Lower leg skin (tissue), 4 donors: ENCODE results near the gene ROBO1. TPM values are rescaled to one million over a fixed set of nuclear protein-coding genes. Genes with fewer than 3 reads are reported as not detected.

Experiments
- DNase-seq, 2 donors: peaks; one replicate each; pipeline ENCODE4 v3.0.0-alpha.2; 2019; ENCODE audit warnings: low spot score in 2 of 2
- H3K4me3 ChIP-seq: fragments of 200-600 bp; sonication (generic); 2 replicates; pipeline ENCODE4 v1.5.1; 2017; ENCODE audit warnings: mild to moderate bottlenecking, low read depth; ENCODE audit not compliant: poor library complexity, severe bottlenecking
- POLR2A ChIP-seq, 2 donors: fragments of 450-650 bp; IDR thresholded peaks; one replicate each; pipeline ENCODE4 v1.6.1; 2016 to 2017; ENCODE audit warnings: antibody characterized with exemption in 2 of 2, mild to moderate bottlenecking in 1 of 2, moderate library complexity in 1 of 2
- WGBS, 2 donors: methylation state at CpG; one replicate each; pipeline ENCODE4 v1.1.5; 2018; 5-methylcytosine and 5-hydroxymethylcytosine counted together
- intact Hi-C: fragments of 100-400 bp; cut with DNase I; formaldehyde crosslinking; loops from one replicate; pipeline ENCODE4 v1.15.0; 2023; ENCODE audit warnings: low total_unique reads
- total RNA-seq, 4 donors: library from RNA; depleted of rRNA; stranded (reverse); fragments of >200 nt; gene quantifications; one replicate each; pipeline ENCODE4 v1.1.0, GENCODE V29; 2016
- TF ChIP-seq, protein P1 (sequence below), 3 donors: fragments of 450-650 bp; IDR thresholded peaks; one replicate each; pipeline ENCODE4 v1.5.1; 2016; ENCODE audit warnings: antibody characterized with exemption in 3 of 3, mild to moderate bottlenecking in 3 of 3, moderate library complexity in 2 of 3

ROBO1 gene
- total RNA-seq, 4 donors from 2014 or later: 26.3 to 60.0 (median 51.0) TPM

- no peak for DNase-seq
- H3K4me3 ChIP-seq: no peak overlapping the region
- WGBS, 2 donors: 77 to 85% methylated on average over 3 of the region's 3 CpGs
- intact Hi-C loops: no loop called here
- TF ChIP-seq, protein P1, sequence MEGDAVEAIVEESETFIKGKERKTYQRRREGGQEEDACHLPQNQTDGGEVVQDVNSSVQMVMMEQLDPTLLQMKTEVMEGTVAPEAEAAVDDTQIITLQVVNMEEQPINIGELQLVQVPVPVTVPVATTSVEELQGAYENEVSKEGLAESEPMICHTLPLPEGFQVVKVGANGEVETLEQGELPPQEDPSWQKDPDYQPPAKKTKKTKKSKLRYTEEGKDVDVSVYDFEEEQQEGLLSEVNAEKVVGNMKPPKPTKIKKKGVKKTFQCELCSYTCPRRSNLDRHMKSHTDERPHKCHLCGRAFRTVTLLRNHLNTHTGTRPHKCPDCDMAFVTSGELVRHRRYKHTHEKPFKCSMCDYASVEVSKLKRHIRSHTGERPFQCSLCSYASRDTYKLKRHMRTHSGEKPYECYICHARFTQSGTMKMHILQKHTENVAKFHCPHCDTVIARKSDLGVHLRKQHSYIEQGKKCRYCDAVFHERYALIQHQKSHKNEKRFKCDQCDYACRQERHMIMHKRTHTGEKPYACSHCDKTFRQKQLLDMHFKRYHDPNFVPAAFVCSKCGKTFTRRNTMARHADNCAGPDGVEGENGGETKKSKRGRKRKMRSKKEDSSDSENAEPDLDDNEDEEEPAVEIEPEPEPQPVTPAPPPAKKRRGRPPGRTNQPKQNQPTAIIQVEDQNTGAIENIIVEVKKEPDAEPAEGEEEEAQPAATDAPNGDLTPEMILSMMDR (IDR thresholded peaks at IDR 0.05): no peak
- no peak for TF ChIP-seq POLR2A (IDR thresholded peaks at IDR 0.05)
Observed at GRCh38 chr3:79040701-79041100, 727.1 kb downstream of the ROBO1 start.

DNA sequence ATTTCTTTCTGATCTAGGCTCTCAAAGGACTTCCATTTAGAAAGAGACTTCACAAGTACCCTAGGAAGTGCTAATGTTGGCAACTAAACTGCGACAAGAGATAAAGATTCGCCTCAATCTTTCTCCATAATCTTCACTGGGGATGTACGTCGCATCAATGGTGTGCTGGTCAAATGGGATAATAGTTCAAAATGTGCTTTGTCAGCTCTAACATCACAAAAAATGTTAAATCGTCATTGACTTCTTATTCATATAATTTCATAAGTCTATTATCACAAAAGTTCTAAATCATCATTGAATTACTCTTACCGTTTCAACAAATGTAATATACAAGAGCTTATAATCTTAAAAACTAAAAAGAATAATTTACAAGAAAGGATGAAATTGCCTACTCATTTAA lies 727.7 kb downstream of the ROBO1 start:
- intact Hi-C loops: no loop called here
- 95 to 97% methylated on average over 6 of the region's 6 CpGs for WGBS, 2 donors
- TF ChIP-seq POLR2A (IDR thresholded peaks at IDR 0.05): no peak
- TF ChIP-seq, protein P1 (IDR thresholded peaks at IDR 0.05): no peak
- DNase-seq: no peak
- H3K4me3 ChIP-seq: no peak overlapping the region

- intact Hi-C loops: no loop called here
- no peak for DNase-seq
- H3K4me3 ChIP-seq: no peak overlapping the region
- no peak for TF ChIP-seq POLR2A (IDR thresholded peaks at IDR 0.05)
- TF ChIP-seq, protein P1 (IDR thresholded peaks at IDR 0.05): no peak
- WGBS, 2 donors: 92 to 93% methylated on average over 6 of the region's 6 CpGs
Observed at GRCh38 chr3:79039192-79039591, 728.6 kb downstream of the ROBO1 start.

DNA sequence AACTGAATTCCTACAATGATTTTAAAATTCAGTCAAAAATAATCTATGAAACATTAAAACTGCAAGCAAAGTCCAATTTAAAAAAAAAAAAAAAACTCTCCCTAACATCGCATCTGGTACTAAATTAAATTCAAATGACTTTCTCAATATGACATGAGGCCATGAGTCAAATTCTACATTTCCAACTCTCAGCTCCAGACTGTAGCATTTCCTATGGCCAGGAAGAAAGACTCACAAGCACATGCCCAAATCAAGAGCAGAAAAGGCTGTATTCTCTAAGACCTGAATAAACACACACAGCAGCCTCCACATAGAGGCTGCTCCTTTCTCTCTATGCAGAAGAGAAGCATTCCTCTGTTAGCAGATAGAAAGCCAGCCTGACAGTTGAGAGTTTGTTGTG lies 729.2 kb downstream of the ROBO1 start:
- TF ChIP-seq POLR2A (IDR thresholded peaks at IDR 0.05): no peak
- TF ChIP-seq, protein P1 (IDR thresholded peaks at IDR 0.05): no peak
- intact Hi-C loops: no loop called here
- 54 to 62% methylated on average over 1 of the region's 1 CpG for WGBS, 2 donors

DNA sequence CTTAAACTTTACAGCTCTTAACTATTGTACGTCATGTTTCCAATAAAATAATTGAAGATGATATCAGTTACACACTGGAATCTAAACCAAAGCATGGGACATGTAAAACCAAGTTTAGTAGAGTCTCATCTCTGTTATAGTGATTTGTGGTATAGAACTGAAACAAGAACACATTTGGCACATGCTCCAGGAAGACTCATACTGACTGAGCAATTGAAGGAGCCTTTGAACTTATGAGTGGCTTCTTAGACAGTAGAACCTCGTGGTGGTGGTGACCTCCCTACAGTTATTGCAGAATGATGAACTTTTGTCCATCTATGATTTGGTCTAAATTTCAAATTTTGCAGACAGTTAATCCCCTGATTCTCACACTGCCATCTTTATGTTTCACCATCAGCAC lies 729.7 kb downstream of the ROBO1 start:
- TF ChIP-seq, protein P1 (IDR thresholded peaks at IDR 0.05): no peak
- no peak for TF ChIP-seq POLR2A (IDR thresholded peaks at IDR 0.05)
- 45 to 54% methylated on average over 2 of the region's 2 CpGs for WGBS, 2 donors
- no peak overlapping the region for H3K4me3 ChIP-seq
- intact Hi-C loops: no loop called here
- no peak for DNase-seq

More for the DNA sequence above, 729.2 kb downstream of the ROBO1 start:
- no peak overlapping the region for H3K4me3 ChIP-seq
- no peak for DNase-seq

GRCh38 chr3:79032686-79033318 lies 735.0 kb downstream of the ROBO1 start:
- DNase-seq: no peak
- no peak overlapping the region for H3K4me3 ChIP-seq
- no peak for TF ChIP-seq POLR2A (IDR thresholded peaks at IDR 0.05)
- TF ChIP-seq, protein P1 (IDR thresholded peaks at IDR 0.05): no peak
- intact Hi-C loops: loop anchor here (5.0 kb wide), 1 partner anchor 371 kb away; no protein-coding TSS in a partner anchor
